ENCODE data around the gene GAA. TPM values are rescaled to one million over a fixed set of nuclear protein-coding genes. Genes with fewer than 3 reads are reported as not detected.
A peak's percentile ranks its signal among the peaks of the same experiment; 100 is the strongest.

GAA gene
- total RNA-seq, 1 experiment from 2014 or later: 36.1 TPM

DNA sequence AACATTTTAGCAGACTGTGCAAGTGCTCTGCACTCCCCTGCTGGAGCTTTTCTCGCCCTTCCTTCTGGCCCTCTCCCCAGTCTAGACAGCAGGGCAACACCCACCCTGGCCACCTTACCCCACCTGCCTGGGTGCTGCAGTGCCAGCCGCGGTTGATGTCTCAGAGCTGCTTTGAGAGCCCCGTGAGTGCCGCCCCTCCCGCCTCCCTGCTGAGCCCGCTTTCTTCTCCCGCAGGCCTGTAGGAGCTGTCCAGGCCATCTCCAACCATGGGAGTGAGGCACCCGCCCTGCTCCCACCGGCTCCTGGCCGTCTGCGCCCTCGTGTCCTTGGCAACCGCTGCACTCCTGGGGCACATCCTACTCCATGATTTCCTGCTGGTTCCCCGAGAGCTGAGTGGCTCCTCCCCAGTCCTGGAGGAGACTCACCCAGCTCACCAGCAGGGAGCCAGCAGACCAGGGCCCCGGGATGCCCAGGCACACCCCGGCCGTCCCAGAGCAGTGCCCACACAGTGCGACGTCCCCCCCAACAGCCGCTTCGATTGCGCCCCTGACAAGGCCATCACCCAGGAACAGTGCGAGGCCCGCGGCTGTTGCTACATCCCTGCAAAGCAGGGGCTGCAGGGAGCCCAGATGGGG, 3.1 kb downstream of the GAA start:
- Histone ChIP-seq H3K27me3 (ENCODE audit: control insufficient read depth, insufficient read depth, low read length) (no peaks in the 10 kb centered on the region), H3K36me3 (ENCODE audit: control insufficient read depth, insufficient read depth, low read length) (no peaks in the 10 kb centered on the region; the same call in 1 of the 2 replicates), H3K4me3 (ENCODE audit: low read depth in 2 of 2, low read length in 2 of 2) (no peak overlapping the region), H3K9me3 (ENCODE audit: control insufficient read depth, insufficient read depth, low read depth, low read length) (no peaks in the 10 kb centered on the region), H3K4me1 (ENCODE audit: control insufficient read depth, insufficient read depth, low read length) (peaks cover 11% of the 10 kb centered on the region), H3K27ac (ENCODE audit: low read length) (no peak overlapping the region)
- no peak for DNase-seq (ENCODE audit: low read depth, low spot score)
- intact Hi-C loops (cut with micrococcal nuclease; ENCODE audit: unreplicated experiment) (no loop called here), in situ Hi-C loops (cut with HindIII; ENCODE audit: low pct_unique_long_range_greater_than_20kb, low sequenced_read_pairs) (no loop called here)
- TF ChIP-seq REST (IDR thresholded peaks at IDR 0.05; ENCODE audit: insufficient read depth in 1 of 2, low read depth in 2 of 2, low read length in 1 of 2): 0 out of 4 replicates have a peak, but pooled peaks of 1 of the 2 experiments have one; percentile 34
- TF ChIP-seq POLR2AphosphoS5 (IDR thresholded peaks at IDR 0.05; ENCODE audit: low read depth, low read length): 0 out of 2 replicates have a peak, but pooled peaks have one; percentile 3
- no peak for TF ChIP-seq SIN3A (IDR thresholded peaks at IDR 0.05; ENCODE audit: borderline replicate concordance, insufficient read depth, low read depth, low read length)
- TF ChIP-seq TCF7L2 (IDR thresholded peaks at IDR 0.05; ENCODE audit: low read depth, low read length): no peak
- TF ChIP-seq, protein P1, sequence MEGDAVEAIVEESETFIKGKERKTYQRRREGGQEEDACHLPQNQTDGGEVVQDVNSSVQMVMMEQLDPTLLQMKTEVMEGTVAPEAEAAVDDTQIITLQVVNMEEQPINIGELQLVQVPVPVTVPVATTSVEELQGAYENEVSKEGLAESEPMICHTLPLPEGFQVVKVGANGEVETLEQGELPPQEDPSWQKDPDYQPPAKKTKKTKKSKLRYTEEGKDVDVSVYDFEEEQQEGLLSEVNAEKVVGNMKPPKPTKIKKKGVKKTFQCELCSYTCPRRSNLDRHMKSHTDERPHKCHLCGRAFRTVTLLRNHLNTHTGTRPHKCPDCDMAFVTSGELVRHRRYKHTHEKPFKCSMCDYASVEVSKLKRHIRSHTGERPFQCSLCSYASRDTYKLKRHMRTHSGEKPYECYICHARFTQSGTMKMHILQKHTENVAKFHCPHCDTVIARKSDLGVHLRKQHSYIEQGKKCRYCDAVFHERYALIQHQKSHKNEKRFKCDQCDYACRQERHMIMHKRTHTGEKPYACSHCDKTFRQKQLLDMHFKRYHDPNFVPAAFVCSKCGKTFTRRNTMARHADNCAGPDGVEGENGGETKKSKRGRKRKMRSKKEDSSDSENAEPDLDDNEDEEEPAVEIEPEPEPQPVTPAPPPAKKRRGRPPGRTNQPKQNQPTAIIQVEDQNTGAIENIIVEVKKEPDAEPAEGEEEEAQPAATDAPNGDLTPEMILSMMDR (IDR thresholded peaks at IDR 0.05): no peak
- no TSS peak for BruUV-seq (replicated peaks)
- ChIA-PET CTCF (no interaction called here), POLR2A (no interaction called here)
- ATAC-seq: no peak

- BruUV-seq (replicated peaks): no TSS peak
- in situ Hi-C loops (cut with HindIII; ENCODE audit: low pct_unique_long_range_greater_than_20kb, low sequenced_read_pairs) (no loop called here), intact Hi-C loops (cut with micrococcal nuclease; ENCODE audit: unreplicated experiment) (no loop called here)
- H3K36me3 ChIP-seq (ENCODE audit: control insufficient read depth, insufficient read depth, low read length): no peaks in the 10 kb centered on the region; the same call in 1 of the 2 replicates
- no peak for DNase-seq (ENCODE audit: low read depth, low spot score)
- no peak for ATAC-seq
- peaks cover 11% of the 10 kb centered on the region for H3K4me1 ChIP-seq (ENCODE audit: control insufficient read depth, insufficient read depth, low read length)
- H3K9me3 ChIP-seq (ENCODE audit: control insufficient read depth, insufficient read depth, low read depth, low read length): no peaks in the 10 kb centered on the region
- H3K27me3 ChIP-seq (ENCODE audit: control insufficient read depth, insufficient read depth, low read length): no peaks in the 10 kb centered on the region
- CTCF ChIA-PET: no interaction called here
- H3K4me3 ChIP-seq (ENCODE audit: low read depth in 2 of 2, low read length in 2 of 2): no peak overlapping the region
- no peak overlapping the region for H3K27ac ChIP-seq (ENCODE audit: low read length)
- POLR2A ChIA-PET: no interaction called here
- no peak for TF ChIP-seq TCF7L2 (IDR thresholded peaks at IDR 0.05; ENCODE audit: low read depth, low read length)
- no peak for TF ChIP-seq SIN3A (IDR thresholded peaks at IDR 0.05; ENCODE audit: borderline replicate concordance, insufficient read depth, low read depth, low read length)
- TF ChIP-seq, protein P1 (IDR thresholded peaks at IDR 0.05): no peak
- TF ChIP-seq REST (IDR thresholded peaks at IDR 0.05; ENCODE audit: insufficient read depth in 1 of 2, low read depth in 2 of 2, low read length in 1 of 2): no peak
- TF ChIP-seq POLR2AphosphoS5 (IDR thresholded peaks at IDR 0.05; ENCODE audit: low read depth, low read length): no peak
Observed at GRCh38 chr17:80104956-80105375, 3.6 kb downstream of the GAA start.

Data from Panc1 (cell line).